SK-N-SH treated with all-trans-retinoic acid at 6 μM for 48 hours (cell line): ENCODE measurements around the gene FRAS1.

ENCODE experiments used
- ATAC-seq: fragments of 200-7000 bp; cut with Tn5 transposase; 3 replicates; pipeline ENCODE4 v1.9.1; 2020; ENCODE audit warnings: mild to moderate bottlenecking, moderate library complexity
- ARNTL ChIP-seq: fragments of 450-650 bp; formaldehyde crosslinking; IDR thresholded peaks from 2 replicates; pipeline ENCODE4 v1.5.0; 2020; ENCODE audit warnings: low read depth, mild to moderate bottlenecking, moderate library complexity, borderline replicate concordance
- BACH2 ChIP-seq: fragments of 250-450 bp; sonication (Bioruptor Pico); IDR thresholded peaks from 2 replicates; pipeline ENCODE4 v1.9.0; 2021; ENCODE audit warnings: mild to moderate bottlenecking, borderline replicate concordance
- CSDC2 ChIP-seq: fragments of 250-450 bp; sonication (Bioruptor Pico); IDR thresholded peaks from 2 replicates; pipeline ENCODE4 v1.5.0; 2020; ENCODE audit warnings: mild to moderate bottlenecking, moderate library complexity
- CSRNP3 ChIP-seq: fragments of 250-450 bp; sonication (Bioruptor Pico); IDR thresholded peaks from 2 replicates; pipeline ENCODE4 v1.5.1; 2021; ENCODE audit warnings: mild to moderate bottlenecking, moderate library complexity
- ESRRG ChIP-seq: fragments of 250-450 bp; sonication (Bioruptor Pico); IDR thresholded peaks from 2 replicates; pipeline ENCODE4 v1.6.1; 2021; ENCODE audit warnings: mild to moderate bottlenecking
- ISL1 ChIP-seq: fragments of 250-450 bp; sonication (Bioruptor Pico); IDR thresholded peaks from 2 replicates; pipeline ENCODE4 v2.1.2; 2022; ENCODE audit warnings: mild to moderate bottlenecking, moderate library complexity
- OSR1 ChIP-seq: fragments of 250-450 bp; sonication (Bioruptor Pico); IDR thresholded peaks from 2 replicates; pipeline ENCODE4 v1.8.0; 2022; ENCODE audit warnings: moderate library complexity, mild to moderate bottlenecking, inconsistent platforms
- PATZ1 ChIP-seq: fragments of 250-450 bp; sonication (Bioruptor Pico); IDR thresholded peaks from 2 replicates; pipeline ENCODE4 v1.8.0; 2020; ENCODE audit warnings: mild to moderate bottlenecking, moderate library complexity, borderline replicate concordance
- PPARA ChIP-seq: fragments of 250-450 bp; sonication (Bioruptor Pico); IDR thresholded peaks from 2 replicates; pipeline ENCODE4 v1.5.0; 2020; ENCODE audit warnings: mild to moderate bottlenecking, borderline replicate concordance
- RARB ChIP-seq: fragments of 250-450 bp; sonication (Bioruptor Pico); IDR thresholded peaks from 2 replicates; pipeline ENCODE4 v1.8.0; 2021; ENCODE audit warnings: mild to moderate bottlenecking, moderate library complexity
- TCF4 ChIP-seq: fragments of 250-450 bp; sonication (Bioruptor Pico); IDR thresholded peaks from 2 replicates; pipeline ENCODE4 v1.8.0; 2021; ENCODE audit warnings: mild to moderate bottlenecking, moderate library complexity, borderline replicate concordance
- TOX ChIP-seq: fragments of 250-450 bp; sonication (Bioruptor Pico); IDR thresholded peaks from 2 replicates; pipeline ENCODE4 v1.8.0; 2021; ENCODE audit warnings: mild to moderate bottlenecking, moderate library complexity, borderline replicate concordance
- ZC3H10 ChIP-seq: fragments of 250-450 bp; sonication (Bioruptor Pico); IDR thresholded peaks from 2 replicates; pipeline ENCODE4 v1.5.1; 2021; ENCODE audit warnings: mild to moderate bottlenecking, moderate library complexity
- ZFP3 ChIP-seq: fragments of 250-450 bp; sonication (Bioruptor Pico); IDR thresholded peaks from 2 replicates; pipeline ENCODE4 v1.5.0; 2020; ENCODE audit warnings: mild to moderate bottlenecking, moderate library complexity
- ZNF565 ChIP-seq: fragments of 450-650 bp; formaldehyde crosslinking; conservative IDR thresholded peaks from 2 replicates; pipeline ENCODE4 v1.5.0; 2020; ENCODE audit warnings: low read depth, mild to moderate bottlenecking, moderate library complexity
- ZNF70 ChIP-seq: fragments of 450-650 bp; formaldehyde crosslinking; IDR thresholded peaks from 2 replicates; pipeline ENCODE4 v1.5.0; 2020; ENCODE audit warnings: mild to moderate bottlenecking, moderate library complexity
- ZNF8 ChIP-seq: fragments of 450-650 bp; formaldehyde crosslinking; IDR thresholded peaks from 2 replicates; pipeline ENCODE4 v1.5.0; 2020; ENCODE audit warnings: mild to moderate bottlenecking, moderate library complexity
- TF ChIP-seq, protein P1 (sequence below): fragments of 250-450 bp; sonication (Bioruptor Pico); IDR thresholded peaks from 2 replicates; pipeline ENCODE4 v1.8.0; 2021; ENCODE audit warnings: low read depth, mild to moderate bottlenecking, moderate library complexity, borderline replicate concordance
- TF ChIP-seq, protein P2 (sequence below): fragments of 250-450 bp; sonication (Bioruptor Pico); IDR thresholded peaks from 2 replicates; pipeline ENCODE4 v1.5.1; 2020; ENCODE audit warnings: low read depth, mild to moderate bottlenecking, moderate library complexity
- TF ChIP-seq, protein P3 (sequence below): fragments of 250-450 bp; sonication (Bioruptor Pico); IDR thresholded peaks from 2 replicates; pipeline ENCODE4 v1.5.0; 2020; ENCODE audit warnings: mild to moderate bottlenecking, moderate library complexity

FRAS1 gene

DNA sequence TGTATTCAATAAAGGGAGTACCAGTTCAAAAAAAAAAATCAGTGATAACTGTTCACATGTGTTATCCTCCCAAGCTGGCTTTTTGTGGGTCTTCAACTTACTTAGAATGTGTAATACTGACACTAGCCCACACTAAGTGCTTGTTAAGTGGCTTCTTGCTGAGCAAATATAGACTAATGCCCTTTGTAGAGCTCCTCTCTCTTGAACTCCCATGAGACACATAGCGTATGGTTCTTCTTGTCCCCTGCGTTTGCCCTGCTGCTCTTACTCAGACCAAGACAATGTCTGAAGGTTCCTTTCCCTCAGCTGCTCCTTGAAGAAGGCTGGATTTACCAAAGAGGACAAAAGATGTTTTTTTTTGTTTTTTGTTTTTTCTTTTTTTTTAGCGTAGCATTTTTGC, 110.9 kb downstream of the FRAS1 start:
- TF ChIP-seq BACH2 (CRISPR knock-in tag) (no peak), ESRRG (no peak), ZNF8 (CRISPR knock-in tag) (no peak), PATZ1 (CRISPR knock-in tag) (no peak), OSR1 (CRISPR knock-in tag) (no peak), ZC3H10 (CRISPR knock-in tag) (no peak), ZNF565 (no peak), CSDC2 (no peak), ZNF70 (no peak), ISL1 (no peak), ZFP3 (CRISPR knock-in tag) (no peak), TOX (CRISPR knock-in tag) (no peak), ARNTL (CRISPR knock-in tag) (no peak), RARB (CRISPR knock-in tag) (no peak), CSRNP3 (CRISPR knock-in tag) (no peak)
- TF ChIP-seq, protein P1, sequence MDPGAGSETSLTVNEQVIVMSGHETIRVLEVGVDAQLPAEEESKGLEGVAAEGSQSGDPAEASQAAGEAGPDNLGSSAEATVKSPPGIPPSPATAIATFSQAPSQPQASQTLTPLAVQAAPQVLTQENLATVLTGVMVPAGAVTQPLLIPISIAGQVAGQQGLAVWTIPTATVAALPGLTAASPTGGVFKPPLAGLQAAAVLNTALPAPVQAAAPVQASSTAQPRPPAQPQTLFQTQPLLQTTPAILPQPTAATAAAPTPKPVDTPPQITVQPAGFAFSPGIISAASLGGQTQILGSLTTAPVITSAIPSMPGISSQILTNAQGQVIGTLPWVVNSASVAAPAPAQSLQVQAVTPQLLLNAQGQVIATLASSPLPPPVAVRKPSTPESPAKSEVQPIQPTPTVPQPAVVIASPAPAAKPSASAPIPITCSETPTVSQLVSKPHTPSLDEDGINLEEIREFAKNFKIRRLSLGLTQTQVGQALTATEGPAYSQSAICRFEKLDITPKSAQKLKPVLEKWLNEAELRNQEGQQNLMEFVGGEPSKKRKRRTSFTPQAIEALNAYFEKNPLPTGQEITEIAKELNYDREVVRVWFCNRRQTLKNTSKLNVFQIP (CRISPR knock-in tag) = no peak
- TF ChIP-seq, protein P2, sequence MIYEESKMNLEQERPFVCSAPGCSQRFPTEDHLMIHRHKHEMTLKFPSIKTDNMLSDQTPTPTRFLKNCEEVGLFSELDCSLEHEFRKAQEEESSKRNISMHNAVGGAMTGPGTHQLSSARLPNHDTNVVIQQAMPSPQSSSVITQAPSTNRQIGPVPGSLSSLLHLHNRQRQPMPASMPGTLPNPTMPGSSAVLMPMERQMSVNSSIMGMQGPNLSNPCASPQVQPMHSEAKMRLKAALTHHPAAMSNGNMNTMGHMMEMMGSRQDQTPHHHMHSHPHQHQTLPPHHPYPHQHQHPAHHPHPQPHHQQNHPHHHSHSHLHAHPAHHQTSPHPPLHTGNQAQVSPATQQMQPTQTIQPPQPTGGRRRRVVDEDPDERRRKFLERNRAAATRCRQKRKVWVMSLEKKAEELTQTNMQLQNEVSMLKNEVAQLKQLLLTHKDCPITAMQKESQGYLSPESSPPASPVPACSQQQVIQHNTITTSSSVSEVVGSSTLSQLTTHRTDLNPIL = no peak
- TF ChIP-seq, all 23 proteins: peak for 0
- no peak for ATAC-seq

DNA sequence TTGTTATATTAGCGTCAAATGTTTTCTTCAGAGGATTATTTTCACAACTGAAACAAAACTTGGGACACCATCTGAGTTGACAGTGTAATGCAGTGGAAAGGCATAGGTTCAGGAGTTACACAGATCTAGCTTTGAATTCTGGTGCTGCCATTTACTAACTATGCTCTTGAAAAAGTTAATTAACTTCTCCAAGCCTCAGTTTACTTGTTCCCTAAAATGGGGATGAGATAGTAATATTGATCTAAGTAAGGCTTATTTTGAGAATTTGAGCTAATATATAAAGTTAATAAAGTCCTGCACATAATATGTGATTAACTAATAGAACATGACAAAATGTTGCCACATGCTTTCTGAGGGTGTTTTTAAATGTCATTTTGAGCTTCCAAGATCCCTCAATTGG, 112.6 kb downstream of the FRAS1 start:
- TF ChIP-seq PPARA (CRISPR knock-in tag) (no peak), BACH2 (CRISPR knock-in tag) (no peak), CSDC2 (no peak), ESRRG (no peak), ZNF565 (no peak), ISL1 (no peak), TOX (CRISPR knock-in tag) (no peak), TCF4 (CRISPR knock-in tag) (no peak), ZC3H10 (CRISPR knock-in tag) (no peak), ZNF70 (no peak), ZNF8 (CRISPR knock-in tag) (no peak), OSR1 (CRISPR knock-in tag) (no peak), RARB (CRISPR knock-in tag) (no peak)
- TF ChIP-seq, protein P2 = no peak
- TF ChIP-seq, protein P3, sequence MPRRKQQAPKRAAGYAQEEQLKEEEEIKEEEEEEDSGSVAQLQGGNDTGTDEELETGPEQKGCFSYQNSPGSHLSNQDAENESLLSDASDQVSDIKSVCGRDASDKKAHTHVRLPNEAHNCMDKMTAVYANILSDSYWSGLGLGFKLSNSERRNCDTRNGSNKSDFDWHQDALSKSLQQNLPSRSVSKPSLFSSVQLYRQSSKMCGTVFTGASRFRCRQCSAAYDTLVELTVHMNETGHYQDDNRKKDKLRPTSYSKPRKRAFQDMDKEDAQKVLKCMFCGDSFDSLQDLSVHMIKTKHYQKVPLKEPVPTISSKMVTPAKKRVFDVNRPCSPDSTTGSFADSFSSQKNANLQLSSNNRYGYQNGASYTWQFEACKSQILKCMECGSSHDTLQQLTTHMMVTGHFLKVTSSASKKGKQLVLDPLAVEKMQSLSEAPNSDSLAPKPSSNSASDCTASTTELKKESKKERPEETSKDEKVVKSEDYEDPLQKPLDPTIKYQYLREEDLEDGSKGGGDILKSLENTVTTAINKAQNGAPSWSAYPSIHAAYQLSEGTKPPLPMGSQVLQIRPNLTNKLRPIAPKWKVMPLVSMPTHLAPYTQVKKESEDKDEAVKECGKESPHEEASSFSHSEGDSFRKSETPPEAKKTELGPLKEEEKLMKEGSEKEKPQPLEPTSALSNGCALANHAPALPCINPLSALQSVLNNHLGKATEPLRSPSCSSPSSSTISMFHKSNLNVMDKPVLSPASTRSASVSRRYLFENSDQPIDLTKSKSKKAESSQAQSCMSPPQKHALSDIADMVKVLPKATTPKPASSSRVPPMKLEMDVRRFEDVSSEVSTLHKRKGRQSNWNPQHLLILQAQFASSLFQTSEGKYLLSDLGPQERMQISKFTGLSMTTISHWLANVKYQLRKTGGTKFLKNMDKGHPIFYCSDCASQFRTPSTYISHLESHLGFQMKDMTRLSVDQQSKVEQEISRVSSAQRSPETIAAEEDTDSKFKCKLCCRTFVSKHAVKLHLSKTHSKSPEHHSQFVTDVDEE = no peak
- TF ChIP-seq, protein P1 (CRISPR knock-in tag) = no peak
- ATAC-seq = no peak
